AG04450 (cell line): ENCODE results near the gene FRG2B. TPM values are rescaled to one million over a fixed set of nuclear protein-coding genes. Genes with fewer than 3 reads are reported as not detected.
"Not testable (repeated sequence)": the region's sequence is repeated elsewhere in the genome, so short reads cannot be mapped to it uniquely, and the experiment has no call there.

Experiments
- CTCF ChIA-PET: fragments of 300-600, 350-600 bp; formaldehyde crosslinking; extraction: SDS; loops from one replicate; lab custom pipeline; 2022; ENCODE audit warnings: antibody characterized with exemption, inconsistent platforms; lab: Charles Lee
- POLR2A ChIA-PET: fragments of 350-600 bp; formaldehyde crosslinking; extraction: SDS; loops from one replicate; lab custom pipeline; 2021; ENCODE audit warnings: antibody characterized with exemption, inconsistent platforms; lab: Yijun Ruan, JAX
- DNase-seq: peaks from one replicate; pipeline ENCODE4 v3.0.0-alpha.2; 2011; ENCODE audit warnings: low read depth, low spot score
- H3K27ac ChIP-seq: one replicate; pipeline ENCODE4 v1.5.1; 2012; ENCODE audit warnings: low read depth, low read length, control low read depth
- H3K27me3 ChIP-seq: one replicate; pipeline ENCODE4 v1.6.0; 2012; ENCODE audit warnings: low read length; ENCODE audit not compliant: control insufficient read depth, insufficient read depth
- H3K4me3 ChIP-seq: 2 replicates; pipeline ENCODE4 v1.5.1; 2011; ENCODE audit warnings: mild to moderate bottlenecking, low read depth, low read length, control low read depth
- H3K9me3 ChIP-seq: 2 replicates; pipeline ENCODE4 v1.5.1; 2012; ENCODE audit warnings: low read length; ENCODE audit not compliant: control insufficient read depth, insufficient read depth
- polyA plus RNA-seq: library from polyadenylated mRNA; depleted of rRNA; stranded (reverse); fragments of >200 nt; gene quantifications from 2 replicates; pipeline ENCODE4 v1.2.3, GENCODE V29; 2011
- TF ChIP-seq, protein P1 (sequence below): IDR thresholded peaks from 2 replicates; pipeline ENCODE4 v1.5.1; 2011; ENCODE audit warnings: low read depth, low read length, control low read depth, inconsistent platforms

Gene FRG2B
- polyA plus RNA-seq, 1 experiment = not detected

DNA sequence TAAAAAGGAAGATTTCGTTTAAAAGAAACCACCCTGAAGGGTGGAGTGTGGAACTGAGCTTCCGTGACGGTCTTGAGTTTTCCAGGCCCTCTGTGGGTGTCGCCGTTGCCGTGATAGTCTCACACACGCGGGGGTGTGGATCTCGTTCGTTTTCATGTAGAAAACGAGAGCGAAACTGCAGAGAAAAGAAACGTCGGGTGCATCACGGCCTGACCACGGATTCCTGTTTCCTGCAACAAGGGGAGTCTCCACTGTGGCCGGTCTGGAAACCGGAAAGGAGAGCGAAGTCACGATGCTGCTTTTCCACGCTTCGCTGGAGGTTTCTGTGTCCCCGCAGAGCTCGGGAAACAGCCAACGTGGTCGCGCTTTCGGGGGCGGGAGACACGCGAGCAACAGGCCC, 4.1 kb downstream of the FRG2B start:
- POLR2A ChIA-PET, DNase-seq, H3K27ac ChIP-seq, H3K27me3 ChIP-seq, CTCF ChIA-PET, H3K4me3 ChIP-seq: not testable (repeated sequence)
- H3K9me3 ChIP-seq = peaks cover 40% of the 10 kb centered on the region

DNA sequence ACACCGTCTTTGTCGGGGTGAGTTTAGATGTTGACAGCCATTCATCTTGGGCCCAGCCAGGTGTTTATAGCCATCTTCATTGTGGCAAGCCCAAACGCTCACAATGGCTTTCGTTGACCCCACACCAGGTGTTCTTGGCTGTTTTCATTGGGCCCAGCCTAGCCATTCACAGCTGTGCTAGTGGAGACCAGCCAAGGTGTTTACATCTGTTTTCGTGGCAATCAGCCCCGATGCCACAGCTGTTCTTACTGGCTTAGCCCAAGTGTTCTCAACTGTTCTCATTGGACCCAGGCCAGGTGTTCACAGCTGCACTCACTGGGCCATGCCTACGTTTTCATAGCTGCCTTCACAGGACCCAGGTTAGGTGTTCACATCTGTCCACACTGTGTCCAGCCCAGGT, 7.7 kb downstream of the FRG2B start:
- no peak overlapping the region for H3K27ac ChIP-seq
- DNase-seq = no peak
- H3K27me3 ChIP-seq = no peaks in the 10 kb centered on the region
- ChIA-PET POLR2A (no interaction called here), CTCF (no interaction called here)
- TF ChIP-seq, protein P1, sequence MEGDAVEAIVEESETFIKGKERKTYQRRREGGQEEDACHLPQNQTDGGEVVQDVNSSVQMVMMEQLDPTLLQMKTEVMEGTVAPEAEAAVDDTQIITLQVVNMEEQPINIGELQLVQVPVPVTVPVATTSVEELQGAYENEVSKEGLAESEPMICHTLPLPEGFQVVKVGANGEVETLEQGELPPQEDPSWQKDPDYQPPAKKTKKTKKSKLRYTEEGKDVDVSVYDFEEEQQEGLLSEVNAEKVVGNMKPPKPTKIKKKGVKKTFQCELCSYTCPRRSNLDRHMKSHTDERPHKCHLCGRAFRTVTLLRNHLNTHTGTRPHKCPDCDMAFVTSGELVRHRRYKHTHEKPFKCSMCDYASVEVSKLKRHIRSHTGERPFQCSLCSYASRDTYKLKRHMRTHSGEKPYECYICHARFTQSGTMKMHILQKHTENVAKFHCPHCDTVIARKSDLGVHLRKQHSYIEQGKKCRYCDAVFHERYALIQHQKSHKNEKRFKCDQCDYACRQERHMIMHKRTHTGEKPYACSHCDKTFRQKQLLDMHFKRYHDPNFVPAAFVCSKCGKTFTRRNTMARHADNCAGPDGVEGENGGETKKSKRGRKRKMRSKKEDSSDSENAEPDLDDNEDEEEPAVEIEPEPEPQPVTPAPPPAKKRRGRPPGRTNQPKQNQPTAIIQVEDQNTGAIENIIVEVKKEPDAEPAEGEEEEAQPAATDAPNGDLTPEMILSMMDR = no peak
- no peak overlapping the region for H3K4me3 ChIP-seq
- H3K9me3 ChIP-seq = peaks cover 58% of the 10 kb centered on the region

DNA sequence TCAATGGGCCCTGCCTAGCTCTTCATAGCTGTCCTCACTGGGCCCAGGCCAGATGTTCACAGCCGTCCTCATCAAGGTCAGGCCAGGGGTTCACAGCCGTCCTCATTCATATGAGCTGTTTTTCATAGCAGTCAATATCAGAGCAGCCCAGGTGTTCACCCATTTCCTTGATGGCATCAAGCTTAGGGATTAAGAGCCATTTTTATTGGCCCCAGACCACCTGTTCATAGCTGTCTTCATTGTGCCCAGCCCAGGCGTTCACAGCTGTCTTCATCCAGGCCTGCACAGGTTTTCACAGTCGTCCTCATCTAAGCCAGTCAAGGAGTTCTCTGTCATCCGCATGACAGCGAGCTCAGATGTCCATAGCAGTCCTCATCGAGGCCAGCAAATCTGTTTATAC, 9.4 kb downstream of the FRG2B start:
- DNase-seq = no peak
- POLR2A ChIA-PET = no interaction called here
- CTCF ChIA-PET = no interaction called here
- Histone ChIP-seq H3K4me3 (no peak overlapping the region), H3K27ac (no peak overlapping the region), H3K9me3 (peaks cover 56% of the 10 kb centered on the region), H3K27me3 (no peaks in the 10 kb centered on the region)
- TF ChIP-seq, protein P1 = no peak

DNA sequence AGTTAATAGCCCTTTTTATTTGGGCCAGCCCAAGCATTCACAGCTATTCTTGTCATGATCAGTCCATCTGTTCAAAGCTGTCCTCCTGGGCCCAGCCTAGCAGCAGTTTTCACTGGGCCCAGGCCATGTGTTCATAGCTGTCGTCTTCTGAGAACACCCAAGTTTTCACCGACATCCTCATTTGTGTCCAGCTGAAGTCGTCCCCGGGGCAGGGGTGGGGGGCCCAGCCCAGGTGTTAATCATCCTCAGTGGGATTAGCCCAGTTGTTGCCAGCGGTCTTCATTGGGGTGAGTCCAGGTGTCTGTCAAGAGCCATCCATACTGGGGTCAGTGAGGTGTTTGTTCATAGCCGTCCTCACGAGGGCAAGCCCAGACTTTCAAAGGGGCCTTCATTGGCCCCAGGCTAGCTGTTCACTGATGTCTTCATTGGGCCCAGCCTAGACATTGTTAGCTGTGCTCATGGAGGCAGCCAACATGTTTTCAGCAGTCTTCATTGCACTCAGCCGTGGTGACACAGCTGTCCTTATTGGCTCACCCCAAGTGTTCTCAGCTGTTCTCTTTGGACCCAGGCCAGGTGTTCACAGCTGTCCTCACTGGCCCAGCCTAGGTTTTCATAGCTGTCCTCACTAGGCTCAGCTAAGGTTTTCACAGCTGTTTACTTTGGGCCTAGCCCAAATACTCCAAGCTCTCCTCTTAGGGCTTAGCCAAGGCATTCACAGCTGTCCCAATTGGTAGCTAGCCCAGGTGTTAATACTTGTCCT, 10.0 kb downstream of the FRG2B start:
- POLR2A ChIA-PET = no interaction called here
- Histone ChIP-seq H3K4me3 (no peak overlapping the region), H3K9me3 (peaks cover 52% of the 10 kb centered on the region), H3K27me3 (no peaks in the 10 kb centered on the region), H3K27ac (no peak overlapping the region)
- TF ChIP-seq, protein P1 = no peak
- CTCF ChIA-PET = no interaction called here
- no peak for DNase-seq

DNA sequence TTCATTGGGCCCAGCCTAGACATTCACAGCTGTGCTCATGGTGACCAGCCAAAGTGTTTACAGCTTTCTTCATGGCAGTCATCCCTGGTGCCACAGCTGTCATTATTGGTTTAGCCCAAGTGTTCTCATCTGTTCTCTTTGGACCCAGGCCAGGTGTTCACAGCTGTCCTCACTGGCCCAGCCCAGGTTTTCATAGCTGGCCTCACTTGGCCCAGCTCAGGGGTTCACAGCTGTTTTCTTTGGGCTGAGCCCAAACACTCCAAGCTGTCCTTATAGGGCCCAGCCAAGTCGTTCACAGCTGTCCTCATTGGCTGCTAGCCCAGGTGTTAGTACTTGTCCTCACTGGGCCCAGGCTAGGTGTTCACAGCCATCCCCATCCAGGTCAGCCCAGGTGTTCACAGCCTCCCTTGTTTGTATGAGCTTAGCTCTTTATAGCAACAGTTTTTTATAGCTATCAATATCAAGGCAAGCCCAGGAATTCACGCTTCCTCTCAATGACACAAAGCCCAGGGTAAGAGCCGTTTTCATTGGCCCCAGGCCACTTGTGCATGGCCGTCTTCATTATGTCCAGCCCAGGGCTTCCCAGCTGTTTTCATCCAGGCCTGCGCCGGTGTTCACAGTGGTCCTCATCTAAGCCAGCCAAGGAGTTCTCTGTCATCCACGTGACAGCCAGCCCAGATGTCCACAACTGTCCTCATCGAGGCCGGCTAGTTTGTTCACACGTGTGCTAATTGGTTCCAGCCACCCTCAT, 11.6 kb downstream of the FRG2B start:
- CTCF ChIA-PET = no interaction called here
- TF ChIP-seq, protein P1 = no peak
- Histone ChIP-seq H3K9me3 (peaks cover 41% of the 10 kb centered on the region), H3K4me3 (no peak overlapping the region), H3K27me3 (no peaks in the 10 kb centered on the region), H3K27ac (no peak overlapping the region)
- POLR2A ChIA-PET = no interaction called here
- DNase-seq = no peak
